Esophagus muscularis mucosa (tissue), 4 donors: Measurements from ENCODE around the gene DNAH11.
"Not testable (repeated sequence)": the region's sequence is repeated elsewhere in the genome, so short reads cannot be mapped to it uniquely, and the experiment has no call there.

Experiments used
- CTCF ChIP-seq, 3 experiments: fragments of 200-600 bp in 2 of 3; fragments of 450-650 bp in 1 of 3; sonication (generic) in 2 of 3; IDR thresholded peaks; one replicate each; pipeline ENCODE4 v1.5.1; 2017 to 2019; ENCODE audit warnings: antibody characterized with exemption in 3 of 3, mild to moderate bottlenecking in 2 of 3, moderate library complexity in 1 of 3
- EP300 ChIP-seq: sonication (generic); formaldehyde crosslinking; IDR thresholded peaks from one replicate; pipeline ENCODE4 v1.6.1; 2017; ENCODE audit warnings: antibody characterized with exemption
- POLR2A ChIP-seq: fragments of 450-650 bp; IDR thresholded peaks from one replicate; pipeline ENCODE4 v1.6.1; 2017; ENCODE audit warnings: antibody characterized with exemption, moderate library complexity, mild to moderate bottlenecking, low read depth
- POLR2AphosphoS5 ChIP-seq, 2 donors: sonication (generic); formaldehyde crosslinking; IDR thresholded peaks; one replicate each; pipeline ENCODE4 v1.6.1; 2017; ENCODE audit warnings: antibody characterized with exemption in 2 of 2

- TF ChIP-seq CTCF (IDR thresholded peaks at IDR 0.05); POLR2A; EP300; POLR2AphosphoS5 (IDR thresholded peaks at IDR 0.05): not testable (repeated sequence)
These were observed 322.9 kb downstream of the DNAH11 start for GRCh38 chr7:21865631-21866204.
